ENCODE results near the gene GRID1.
"Not testable (repeated sequence)": the region's sequence is repeated elsewhere in the genome, so short reads cannot be mapped to it uniquely, and the experiment has no call there.

GRID1 gene

GRCh38 chr10:85699066-85699465, 667.5 kb downstream of the GRID1 start:
- H3K4me3 ChIP-seq (ENCODE audit: low read depth, low read length): not testable (repeated sequence)

DNA sequence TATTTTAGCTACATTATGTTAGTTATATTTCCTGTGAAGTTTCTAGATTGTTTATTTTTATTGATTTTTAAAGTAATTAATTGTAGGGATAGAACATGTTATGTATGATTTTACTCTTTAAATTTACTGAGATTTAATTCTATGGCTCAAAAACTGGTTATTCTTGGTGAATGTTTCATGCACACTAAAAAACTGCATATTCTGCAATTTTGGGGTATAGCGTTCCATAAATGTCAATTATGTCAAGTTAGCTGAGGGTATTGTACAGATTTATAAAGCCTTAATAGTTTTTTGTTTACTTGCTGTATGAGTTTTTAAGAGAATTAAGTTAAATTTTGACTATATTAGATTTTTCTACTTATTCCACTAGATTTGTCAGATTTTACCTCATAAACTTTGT, 669.7 kb downstream of the GRID1 start:
- H3K4me3 ChIP-seq (ENCODE audit: low read depth, low read length): no peak overlapping the region

DNA sequence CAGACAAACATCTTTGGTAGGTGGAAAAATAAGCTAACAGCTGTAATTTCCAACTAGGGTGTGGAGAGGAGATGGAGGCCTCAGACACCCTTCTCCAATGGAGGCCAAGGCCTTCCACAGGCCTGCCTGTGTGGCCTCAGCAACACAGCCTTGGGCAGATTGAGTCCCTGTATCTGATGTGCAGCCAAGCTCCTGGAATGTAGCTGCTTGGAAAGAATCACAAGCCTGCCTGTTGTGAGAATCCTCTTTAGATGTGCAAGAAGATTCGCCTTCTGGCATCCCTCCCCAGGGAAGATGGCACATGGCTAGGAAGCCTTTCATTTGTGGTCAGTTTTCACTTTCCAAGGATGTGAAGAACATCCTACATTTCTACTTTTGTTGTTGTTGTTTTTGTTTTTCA, 684.0 kb downstream of the GRID1 start:
- no peak overlapping the region for H3K4me3 ChIP-seq (ENCODE audit: low read depth, low read length)

- no peak overlapping the region for H3K4me3 ChIP-seq (ENCODE audit: low read depth, low read length)
Measured at GRCh38 chr10:85679710-85680109, 686.9 kb downstream of the GRID1 start.

DNA sequence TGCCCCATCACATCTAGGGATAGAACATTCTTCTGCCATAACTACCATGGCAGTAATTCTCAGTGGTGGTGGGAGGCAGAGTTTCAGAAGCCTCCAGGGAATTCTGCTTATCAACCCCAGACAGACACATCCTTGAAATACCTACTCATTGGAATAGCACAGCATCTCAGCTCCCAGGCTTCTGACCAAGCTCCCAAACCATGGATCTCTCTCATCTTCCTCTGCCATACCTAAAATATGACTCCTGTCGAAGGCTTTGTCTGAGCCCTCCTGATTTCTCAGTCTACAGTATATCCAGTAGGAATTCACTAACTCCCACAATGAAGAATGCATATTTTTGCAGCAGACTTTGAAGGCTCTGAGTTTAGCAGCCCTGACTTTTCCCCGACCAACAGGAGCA, 687.5 kb downstream of the GRID1 start:
- H3K4me3 ChIP-seq (ENCODE audit: low read depth, low read length): no peak overlapping the region

- no peak overlapping the region for H3K4me3 ChIP-seq (ENCODE audit: low read depth, low read length)
Measured at GRCh38 chr10:85674851-85675250, 691.7 kb downstream of the GRID1 start.

DNA sequence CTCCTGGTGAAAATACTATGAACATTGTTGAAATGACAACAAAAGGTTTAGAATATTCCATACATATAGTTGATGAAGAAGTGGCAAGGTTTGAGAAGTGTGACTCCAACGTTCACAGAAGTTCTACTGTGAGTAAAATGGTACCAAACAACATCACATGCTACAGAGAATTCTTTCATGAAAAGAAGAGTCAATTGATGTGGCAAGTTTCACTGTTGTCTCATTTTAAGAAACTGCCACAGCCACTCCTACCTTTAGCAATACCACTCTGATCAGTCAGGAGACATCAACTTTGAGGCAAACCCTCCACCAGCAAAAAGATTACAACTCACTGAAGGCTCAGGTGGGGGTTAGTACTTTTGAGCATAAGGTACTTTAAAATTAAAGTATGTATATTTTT, 693.3 kb downstream of the GRID1 start:
- H3K4me3 ChIP-seq (ENCODE audit: low read depth, low read length): no peak overlapping the region

- H3K4me3 ChIP-seq (ENCODE audit: low read depth, low read length): no peak overlapping the region
Measured at GRCh38 chr10:85671530-85671929, 695.1 kb downstream of the GRID1 start.

DNA sequence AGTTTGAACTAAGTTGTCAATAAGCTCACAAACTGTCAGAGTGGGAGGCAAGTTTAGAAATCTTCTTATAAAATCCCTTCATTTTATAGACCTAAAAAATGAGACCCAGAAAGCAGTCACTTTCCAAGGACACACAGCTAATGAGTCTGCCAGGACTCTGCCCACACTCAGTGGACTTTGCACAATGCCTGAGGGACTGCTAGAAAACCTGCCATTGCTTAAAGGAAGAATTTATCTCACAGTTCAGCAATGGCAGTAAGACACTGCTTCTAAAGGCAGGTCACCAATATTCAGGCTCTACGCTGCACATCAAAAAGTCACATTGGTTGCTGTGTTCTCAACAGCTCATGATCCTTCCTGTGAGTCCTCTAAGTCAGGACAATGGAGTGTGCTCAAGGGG, 698.1 kb downstream of the GRID1 start:
- no peak overlapping the region for H3K4me3 ChIP-seq (ENCODE audit: low read depth, low read length)

- H3K4me3 ChIP-seq (ENCODE audit: low read depth, low read length): no peak overlapping the region
Measured at GRCh38 chr10:85667638-85668233, 698.9 kb downstream of the GRID1 start.

DNA sequence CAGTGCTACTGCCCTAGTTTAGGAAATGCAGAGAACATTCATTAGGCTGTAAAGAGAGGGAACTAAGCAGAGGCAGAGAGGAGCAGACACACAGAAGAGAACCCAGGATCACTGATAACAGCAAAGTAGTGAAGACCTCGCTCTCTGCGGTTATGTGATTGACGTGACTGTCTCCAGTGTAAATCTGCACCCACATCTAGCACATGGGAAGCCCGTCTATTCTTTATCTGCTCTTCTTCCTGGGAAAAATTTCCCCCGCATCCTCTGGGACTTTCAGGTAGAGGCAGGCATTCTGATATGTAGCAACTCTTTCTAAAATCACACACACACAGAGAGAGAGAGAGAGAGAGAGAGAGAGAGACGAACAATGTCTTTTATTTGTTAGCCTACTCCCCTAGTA, 699.6 kb downstream of the GRID1 start:
- H3K4me3 ChIP-seq (ENCODE audit: low read depth, low read length): no peak overlapping the region

DNA sequence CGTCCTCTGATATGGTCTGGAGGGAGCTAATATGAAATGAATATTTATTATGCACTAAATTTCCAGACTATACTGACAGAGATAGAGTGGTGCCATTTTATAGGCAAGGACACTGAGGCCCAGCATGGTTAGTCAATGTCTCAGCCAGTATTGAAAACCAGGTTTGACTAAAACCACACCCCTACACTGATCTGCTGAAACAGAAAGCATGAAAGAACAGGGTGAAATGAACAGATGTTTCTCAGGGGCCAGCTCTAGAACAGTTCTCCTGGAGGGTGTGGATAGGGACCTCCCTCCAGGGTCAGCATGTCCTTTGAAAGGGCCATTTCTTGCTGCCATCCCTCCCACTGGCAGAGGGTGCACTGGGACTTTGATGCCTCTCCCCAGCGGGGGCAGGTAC, 700.5 kb downstream of the GRID1 start:
- no peak overlapping the region for H3K4me3 ChIP-seq (ENCODE audit: low read depth, low read length)

GRCh38 chr10:85665681-85666080, 700.9 kb downstream of the GRID1 start:
- H3K4me3 ChIP-seq (ENCODE audit: low read depth, low read length): no peak overlapping the region

- no peak overlapping the region for H3K4me3 ChIP-seq (ENCODE audit: low read depth, low read length)
Measured at GRCh38 chr10:85665078-85665477, 701.5 kb downstream of the GRID1 start.

GRCh38 chr10:85661123-85661522, 705.5 kb downstream of the GRID1 start:
- no peak overlapping the region for H3K4me3 ChIP-seq (ENCODE audit: low read depth, low read length)

DNA sequence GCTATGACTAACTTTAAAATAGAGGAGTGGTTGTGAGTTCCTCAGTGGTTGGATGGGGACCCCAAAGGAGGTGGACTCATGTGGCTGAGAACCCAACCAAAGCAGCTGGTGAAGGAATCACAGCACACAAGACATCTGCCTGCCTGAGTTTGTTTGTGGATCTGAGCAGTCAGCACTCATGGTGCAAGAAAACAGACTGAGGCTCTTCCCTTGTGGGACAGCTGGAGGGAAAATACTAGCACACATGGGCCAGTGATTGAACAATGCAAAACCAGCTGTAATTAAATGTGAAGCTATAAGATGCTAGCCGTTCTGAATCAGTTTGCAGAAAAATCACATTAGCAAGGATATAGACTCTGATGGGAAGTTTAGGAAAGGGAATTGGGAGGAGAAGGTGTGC, 707.3 kb downstream of the GRID1 start:
- no peak overlapping the region for H3K4me3 ChIP-seq (ENCODE audit: low read depth, low read length)

- H3K4me3 ChIP-seq (ENCODE audit: low read depth, low read length): no peak overlapping the region
Measured at GRCh38 chr10:85658518-85658917, 708.1 kb downstream of the GRID1 start.

DNA sequence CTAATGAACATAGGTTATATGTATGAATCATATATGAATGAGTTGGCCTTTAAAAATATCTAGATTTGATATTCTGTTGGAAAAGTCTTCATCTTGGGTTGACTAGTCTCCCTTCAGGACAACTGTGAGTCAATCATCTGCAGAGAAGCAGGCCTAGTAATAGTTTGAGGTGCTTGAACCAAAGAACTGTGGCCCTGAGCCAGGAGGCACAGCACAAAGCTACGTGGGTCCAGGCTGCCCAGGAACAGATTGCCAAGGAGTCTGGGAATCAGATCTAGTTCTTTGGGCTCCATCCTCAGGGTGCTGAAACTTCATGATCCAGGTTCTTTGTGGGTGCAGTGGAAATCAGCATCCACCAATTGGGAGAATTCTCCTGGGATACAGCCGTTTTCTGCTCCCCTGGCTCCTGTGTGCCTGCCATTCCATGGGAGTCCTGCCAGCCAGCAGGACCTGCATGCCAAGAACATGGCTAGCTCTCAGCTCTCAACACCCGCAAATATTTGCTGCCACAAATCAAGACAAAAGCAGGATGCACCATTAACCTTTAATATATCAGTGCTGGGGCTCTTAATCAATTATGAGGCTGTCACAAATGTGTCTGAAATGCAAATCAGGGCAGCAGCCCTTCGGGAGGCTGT, 709.0 kb downstream of the GRID1 start:
- no peak overlapping the region for H3K4me3 ChIP-seq (ENCODE audit: low read depth, low read length)

GRCh38 chr10:85655411-85655810, 711.2 kb downstream of the GRID1 start:
- H3K4me3 ChIP-seq (ENCODE audit: low read depth, low read length): no peak overlapping the region

DNA sequence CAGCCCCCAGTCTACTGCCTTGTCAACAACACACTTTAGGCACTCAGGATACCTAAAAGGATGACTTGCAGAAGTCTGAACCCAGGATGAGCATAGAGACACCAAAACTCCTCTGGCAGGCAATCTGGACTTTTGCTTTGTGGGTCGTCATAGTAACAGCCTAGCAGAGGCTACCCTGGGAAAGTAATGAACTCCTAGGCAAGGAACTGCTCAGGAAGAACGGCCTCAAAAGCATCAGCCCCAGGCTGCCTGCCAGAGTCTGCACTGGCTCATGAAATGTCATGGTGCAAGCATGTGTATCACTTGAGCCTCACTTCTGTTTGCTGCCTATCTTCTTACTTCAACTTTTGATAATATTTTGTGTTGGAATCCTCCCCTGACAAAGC, 715.1 kb downstream of the GRID1 start:
- H3K4me3 ChIP-seq (ENCODE audit: low read depth, low read length): no peak overlapping the region

DNA sequence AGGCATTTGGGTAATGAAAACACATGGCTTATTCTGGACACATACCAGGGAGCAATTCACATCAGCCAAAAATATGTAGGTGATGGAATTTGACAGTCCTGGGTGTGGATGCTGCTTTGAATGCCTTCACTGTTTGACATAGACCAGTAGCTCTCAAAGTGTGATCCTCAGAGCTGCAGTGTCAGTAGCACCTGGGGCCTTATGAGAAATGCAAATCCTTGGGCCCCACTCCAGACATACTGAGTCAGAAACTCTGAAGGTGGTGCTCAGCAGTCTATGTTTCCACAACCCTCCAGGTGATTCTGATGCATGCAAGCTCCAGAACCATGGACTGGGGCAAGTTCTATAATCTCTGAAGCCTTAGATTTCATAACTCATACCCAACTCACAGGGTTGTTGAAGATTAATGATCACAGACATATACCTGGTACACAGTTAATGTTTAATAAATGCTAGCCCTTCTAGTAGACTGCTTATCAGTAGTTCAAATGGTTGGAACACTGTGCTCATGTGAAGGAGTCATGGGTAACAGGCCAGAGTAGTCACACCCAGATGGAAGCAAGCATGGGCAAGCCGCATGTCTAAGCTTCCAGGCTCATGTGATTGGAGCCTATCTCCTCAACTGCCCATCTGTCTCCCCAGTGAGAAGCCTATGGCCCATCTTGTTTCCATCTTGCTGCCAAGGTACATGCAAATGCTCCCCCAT, 715.7 kb downstream of the GRID1 start:
- no peak overlapping the region for H3K4me3 ChIP-seq (ENCODE audit: low read depth, low read length)

- H3K4me3 ChIP-seq (ENCODE audit: low read depth, low read length): no peak overlapping the region
Measured at GRCh38 chr10:85649461-85649860, 717.1 kb downstream of the GRID1 start.
